Prostate gland (tissue), 2 donors: Measurements from ENCODE around the gene PSEN1. TPM values are rescaled to one million over a fixed set of nuclear protein-coding genes. Genes with fewer than 3 reads are reported as not detected.
"Not testable (repeated sequence)": the region's sequence is repeated elsewhere in the genome, so short reads cannot be mapped to it uniquely, and the experiment has no call there.

Experiments
- DNase-seq: peaks from one replicate; pipeline ENCODE4 v3.0.0-alpha.2; 2019; ENCODE audit warnings: low spot score
- H3K27ac ChIP-seq, 2 donors: fragments of 200-600 bp; sonication (generic); 2 replicates each; pipeline ENCODE4 v1.5.1; 2017 to 2019
- H3K27me3 ChIP-seq: fragments of 200-600 bp; sonication (generic); replicated peaks from 2 replicates; pipeline ENCODE4 v1.5.1; 2019; ENCODE audit not compliant: insufficient read depth
- H3K36me3 ChIP-seq, 2 donors: fragments of 200-600 bp; sonication (generic); 1 replicate in 1 of 2; 2 replicates in 1 of 2; pipeline versions ENCODE4 v1.5.1 to v1.8.1; 2017 to 2019
- H3K4me1 ChIP-seq: fragments of 200-600 bp; sonication (generic); replicated peaks from 2 replicates; pipeline ENCODE4 v1.5.1; 2019
- H3K4me3 ChIP-seq, 2 donors: fragments of 200-600 bp; sonication (generic); 2 replicates each; pipeline ENCODE4 v1.5.1; 2017 to 2019
- H3K9me3 ChIP-seq: fragments of 200-600 bp; sonication (generic); 2 replicates; pipeline ENCODE4 v1.5.1; 2017
- POLR2A ChIP-seq: fragments of 450-650 bp; IDR thresholded peaks from one replicate; pipeline ENCODE4 v1.6.1; 2016; ENCODE audit warnings: antibody characterized with exemption, mild to moderate bottlenecking
- POLR2AphosphoS5 ChIP-seq: sonication (generic); formaldehyde crosslinking; IDR thresholded peaks from one replicate; pipeline ENCODE4 v1.6.1; 2017; ENCODE audit warnings: antibody characterized with exemption
- WGBS: methylation state at CpG from one replicate; pipeline ENCODE4 v1.1.5; 2018; 5-methylcytosine and 5-hydroxymethylcytosine counted together
- intact Hi-C: fragments of 100-400 bp; cut with DNase I; formaldehyde crosslinking; loops from one replicate; pipeline ENCODE4 v1.14.2; 2022
- total RNA-seq, 2 donors: library from RNA; depleted of rRNA; stranded (reverse); fragments of >200 nt; gene quantifications; one replicate each; pipeline ENCODE4 v1.1.0, GENCODE V29; 2016
- TF ChIP-seq, protein P1 (sequence below), 4 experiments: fragments of 200-600 bp in 2 of 4; fragments of 450-650 bp in 2 of 4; sonication (generic) in 2 of 4; IDR thresholded peaks; 1 replicate in 3 of 4; 2 replicates in 1 of 4; pipeline ENCODE4 v1.5.1; 2016 to 2019; ENCODE audit warnings: antibody characterized with exemption in 4 of 4, mild to moderate bottlenecking in 2 of 4, moderate library complexity in 2 of 4

PSEN1 gene
- total RNA-seq, 2 donors from 2014 or later = 46.3 to 61.9 TPM

DNA sequence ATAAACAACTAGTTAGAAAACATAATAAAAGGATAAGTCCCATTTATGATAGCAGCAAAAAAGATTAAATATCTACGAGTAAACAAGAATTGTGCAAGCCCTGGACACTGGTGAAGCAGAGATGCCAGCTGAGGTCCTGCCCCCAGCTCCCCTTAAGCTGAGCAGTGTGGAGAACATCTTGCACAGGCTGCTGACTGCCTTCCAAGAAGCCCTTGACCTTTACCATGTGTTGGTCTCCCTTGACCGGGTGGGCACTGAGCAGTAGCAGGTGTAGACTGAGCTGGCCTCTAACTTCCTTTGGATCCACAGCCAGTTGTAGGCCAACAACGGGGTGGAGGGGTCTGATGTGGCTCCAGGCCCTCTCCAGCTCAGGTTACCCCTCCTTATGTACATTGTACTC is 53.3 kb downstream of the PSEN1 start:
- Histone ChIP-seq H3K4me1 (no peaks in the 10 kb centered on the region), H3K4me3 (no peak overlapping the region), H3K27ac (no peak overlapping the region), H3K9me3 (no peaks in the 10 kb centered on the region), H3K36me3 (peaks cover 0 to 5% of the 10 kb centered on the region in 2 donors), H3K27me3 (no peaks in the 10 kb centered on the region)
- TF ChIP-seq POLR2AphosphoS5 (no peak), POLR2A (no peak)
- TF ChIP-seq, protein P1, sequence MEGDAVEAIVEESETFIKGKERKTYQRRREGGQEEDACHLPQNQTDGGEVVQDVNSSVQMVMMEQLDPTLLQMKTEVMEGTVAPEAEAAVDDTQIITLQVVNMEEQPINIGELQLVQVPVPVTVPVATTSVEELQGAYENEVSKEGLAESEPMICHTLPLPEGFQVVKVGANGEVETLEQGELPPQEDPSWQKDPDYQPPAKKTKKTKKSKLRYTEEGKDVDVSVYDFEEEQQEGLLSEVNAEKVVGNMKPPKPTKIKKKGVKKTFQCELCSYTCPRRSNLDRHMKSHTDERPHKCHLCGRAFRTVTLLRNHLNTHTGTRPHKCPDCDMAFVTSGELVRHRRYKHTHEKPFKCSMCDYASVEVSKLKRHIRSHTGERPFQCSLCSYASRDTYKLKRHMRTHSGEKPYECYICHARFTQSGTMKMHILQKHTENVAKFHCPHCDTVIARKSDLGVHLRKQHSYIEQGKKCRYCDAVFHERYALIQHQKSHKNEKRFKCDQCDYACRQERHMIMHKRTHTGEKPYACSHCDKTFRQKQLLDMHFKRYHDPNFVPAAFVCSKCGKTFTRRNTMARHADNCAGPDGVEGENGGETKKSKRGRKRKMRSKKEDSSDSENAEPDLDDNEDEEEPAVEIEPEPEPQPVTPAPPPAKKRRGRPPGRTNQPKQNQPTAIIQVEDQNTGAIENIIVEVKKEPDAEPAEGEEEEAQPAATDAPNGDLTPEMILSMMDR (IDR thresholded peaks at IDR 0.05) = no peak
- 88% methylated on average over 3 of the region's 3 CpGs for WGBS
- DNase-seq = no peak
- intact Hi-C loops = no loop called here

DNA sequence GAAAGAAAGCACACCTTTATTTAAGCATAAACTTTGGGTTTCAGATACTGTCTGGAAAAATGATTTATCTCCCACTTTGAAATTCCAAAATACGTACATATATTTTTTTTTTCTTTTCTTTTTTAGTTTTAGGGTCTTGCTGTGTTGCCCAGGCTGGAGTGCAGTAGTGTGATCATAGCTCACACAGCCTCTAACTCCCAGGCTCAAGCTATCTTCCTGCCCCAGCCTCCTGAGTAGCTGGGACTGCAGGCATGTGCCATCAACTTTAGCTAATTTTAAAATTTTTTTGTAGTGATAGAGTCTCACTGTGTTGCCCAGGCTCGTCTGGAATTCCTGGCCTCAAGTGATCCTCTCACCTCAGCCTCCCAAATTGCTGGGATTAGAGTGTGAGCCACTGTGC is 55.1 kb downstream of the PSEN1 start:
- WGBS = 93% methylated on average over 2 of the region's 2 CpGs
- no peak for TF ChIP-seq POLR2A
- TF ChIP-seq, protein P1 (IDR thresholded peaks at IDR 0.05) = no peak
- no peak for TF ChIP-seq POLR2AphosphoS5

DNA sequence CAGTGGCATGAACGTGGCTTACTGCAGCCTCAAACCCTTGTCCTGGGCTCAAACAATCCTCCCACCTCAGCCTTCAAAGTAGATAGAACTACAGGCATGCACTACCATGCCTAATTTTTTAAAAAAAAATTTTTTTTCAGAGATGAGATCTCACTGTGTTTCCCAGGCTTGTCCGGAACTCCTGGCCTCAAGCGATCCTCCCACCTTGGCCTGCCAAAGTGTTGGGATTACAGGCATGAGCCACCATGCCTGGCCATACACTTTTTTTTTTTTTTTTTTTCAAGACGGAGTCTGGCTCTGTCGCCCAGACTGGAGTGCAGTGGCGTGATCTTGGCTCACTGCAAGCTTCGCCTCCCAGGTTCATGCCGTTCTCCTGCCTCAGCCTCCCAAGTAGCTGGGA is 58.0 kb downstream of the PSEN1 start:
- H3K36me3 ChIP-seq, H3K27ac ChIP-seq, H3K9me3 ChIP-seq, H3K4me1 ChIP-seq, H3K27me3 ChIP-seq, intact Hi-C loops, DNase-seq, H3K4me3 ChIP-seq: not testable (repeated sequence)
- 94% methylated on average over 8 of the region's 8 CpGs for WGBS

More for the DNA sequence above, 55.1 kb downstream of the PSEN1 start:
- no peaks in the 10 kb centered on the region for H3K4me1 ChIP-seq
- intact Hi-C loops = no loop called here
- peaks cover 0 to 5% of the 10 kb centered on the region in 2 donors for H3K36me3 ChIP-seq
- no peak for DNase-seq
- no peaks in the 10 kb centered on the region for H3K27me3 ChIP-seq
- no peak overlapping the region for H3K4me3 ChIP-seq
- H3K27ac ChIP-seq = no peak overlapping the region
- no peaks in the 10 kb centered on the region for H3K9me3 ChIP-seq

DNA sequence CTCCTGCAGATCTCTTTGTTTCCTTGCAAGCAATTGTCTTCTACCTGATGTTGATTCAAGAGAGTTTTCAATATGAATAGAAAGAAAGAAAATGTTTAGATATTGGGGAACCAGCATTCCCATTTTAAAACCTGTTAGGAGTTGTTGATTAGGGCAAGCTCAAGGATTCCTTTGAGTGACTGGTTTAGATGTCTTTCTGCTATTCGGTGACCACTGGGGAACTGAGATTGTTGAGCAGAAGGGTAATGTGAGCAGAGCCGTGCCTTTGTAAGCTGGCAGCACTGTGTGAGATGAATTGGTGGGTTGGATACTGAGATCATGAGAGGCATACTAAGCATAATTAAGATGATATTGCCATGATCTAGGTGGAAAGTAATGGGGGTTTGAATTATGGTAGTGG is 61.9 kb downstream of the PSEN1 start:
- no peaks in the 10 kb centered on the region for H3K27me3 ChIP-seq
- 96% methylated on average over 2 of the region's 2 CpGs for WGBS
- no peaks in the 10 kb centered on the region for H3K9me3 ChIP-seq
- no peaks in the 10 kb centered on the region for H3K36me3 ChIP-seq
- H3K27ac ChIP-seq = no peak overlapping the region
- intact Hi-C loops = no loop called here
- no peak overlapping the region for H3K4me3 ChIP-seq
- DNase-seq = no peak
- no peak for TF ChIP-seq POLR2AphosphoS5
- TF ChIP-seq, protein P1 (IDR thresholded peaks at IDR 0.05) = no peak
- no peak for TF ChIP-seq POLR2A
- no peaks in the 10 kb centered on the region for H3K4me1 ChIP-seq

DNA sequence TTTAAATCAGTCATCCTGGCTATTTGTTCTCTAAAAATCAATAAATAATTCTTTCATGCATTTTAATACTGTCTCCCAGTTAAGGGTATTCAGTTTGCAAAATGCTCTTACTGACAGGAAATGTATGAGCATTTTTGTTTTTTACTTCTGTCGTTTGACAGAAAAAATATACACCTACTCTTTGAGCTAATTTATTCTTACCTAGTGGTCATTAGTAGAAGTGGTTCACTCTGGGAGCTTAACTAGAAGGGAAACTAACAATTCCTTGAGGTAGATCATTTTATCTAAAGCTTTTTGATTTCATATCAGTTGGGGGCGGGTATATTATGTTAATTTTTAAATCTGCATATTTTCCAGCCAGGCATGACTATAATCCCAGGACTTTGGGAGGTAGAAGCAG is 67.2 kb downstream of the PSEN1 start:
- WGBS = 87% methylated on average over 2 of the region's 2 CpGs
- DNase-seq = no peak
- H3K27ac ChIP-seq = no peak overlapping the region
- no peak overlapping the region for H3K4me3 ChIP-seq
- peaks cover 0 to 9% of the 10 kb centered on the region in 2 donors for H3K36me3 ChIP-seq
- H3K9me3 ChIP-seq = no peaks in the 10 kb centered on the region
- H3K27me3 ChIP-seq = no peaks in the 10 kb centered on the region
- TF ChIP-seq POLR2A (no peak), POLR2AphosphoS5 (no peak)
- H3K4me1 ChIP-seq = no peaks in the 10 kb centered on the region
- intact Hi-C loops = no loop called here

DNA sequence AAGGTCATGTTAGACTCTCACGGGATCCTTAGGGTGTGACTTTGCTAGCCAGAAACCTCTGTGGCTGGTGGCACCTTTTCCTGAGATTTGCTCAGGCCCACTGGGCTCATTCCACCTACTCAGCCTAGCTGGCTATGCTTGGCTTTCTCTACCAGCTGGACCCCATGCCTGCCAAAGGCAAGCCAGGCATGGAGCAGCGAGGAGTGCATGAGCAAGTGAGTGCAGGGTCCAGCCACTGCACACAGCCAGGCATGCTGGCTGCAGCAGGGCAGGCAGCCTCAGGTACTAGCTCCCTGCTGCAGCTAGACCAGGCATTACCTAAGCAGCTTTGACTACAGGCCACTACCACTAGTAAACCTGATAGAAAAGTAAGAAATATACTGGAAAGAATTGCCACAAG is 71.3 kb downstream of the PSEN1 start:
- no peaks in the 10 kb centered on the region for H3K9me3 ChIP-seq
- no peaks in the 10 kb centered on the region for H3K27me3 ChIP-seq
- H3K27ac ChIP-seq = no peak overlapping the region
- intact Hi-C loops = no loop called here
- TF ChIP-seq POLR2A (no peak), POLR2AphosphoS5 (no peak)
- TF ChIP-seq, protein P1 (IDR thresholded peaks at IDR 0.05) = no peak
- no peaks in the 10 kb centered on the region for H3K4me1 ChIP-seq
- H3K36me3 ChIP-seq = peaks cover 4 to 9% of the 10 kb centered on the region in 2 donors
- H3K4me3 ChIP-seq = no peak overlapping the region
- WGBS = 91% methylated on average over 2 of the region's 2 CpGs
- DNase-seq = no peak
